NB4 (cell line): Measurements from ENCODE around the gene GABRB1.

Experiments
- MYC ChIP-seq: IDR thresholded peaks from 2 replicates; pipeline ENCODE4 v1.6.1; 2011; ENCODE audit warnings: low read depth, low read length
- POLR2A ChIP-seq: IDR thresholded peaks from 2 replicates; pipeline ENCODE4 v1.6.1; 2011; ENCODE audit warnings: mild to moderate bottlenecking; ENCODE audit not compliant: insufficient read length; ENCODE audit errors: extremely low read depth
- TF ChIP-seq, protein P1 (sequence below): IDR thresholded peaks from one replicate; pipeline ENCODE4 v1.5.1; 2012; ENCODE audit warnings: low read depth, low read length
- TF ChIP-seq, protein P2 (sequence below): IDR thresholded peaks from 2 replicates; pipeline ENCODE4 v1.6.1; 2011; ENCODE audit warnings: low read depth, low read length

DNA sequence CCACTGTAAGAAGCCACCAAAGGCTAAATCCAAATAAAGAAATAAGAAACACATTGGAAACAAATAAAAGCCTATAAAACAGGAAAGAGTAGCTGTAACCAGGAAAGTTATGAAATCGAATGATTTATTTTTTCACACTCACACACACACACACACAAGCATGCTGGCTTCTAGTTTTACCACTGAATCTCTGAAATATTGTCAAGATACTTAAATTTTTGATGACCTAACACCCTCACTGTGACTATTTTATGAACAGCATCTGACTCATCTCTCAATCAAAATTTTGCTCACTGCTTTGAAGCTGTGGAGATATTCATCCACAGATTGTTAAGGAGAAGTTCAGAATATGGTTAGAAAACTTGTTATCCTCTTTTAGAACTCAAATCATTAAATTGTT lies 13.9 kb upstream of the GABRB1 start:
- TF ChIP-seq, protein P1, sequence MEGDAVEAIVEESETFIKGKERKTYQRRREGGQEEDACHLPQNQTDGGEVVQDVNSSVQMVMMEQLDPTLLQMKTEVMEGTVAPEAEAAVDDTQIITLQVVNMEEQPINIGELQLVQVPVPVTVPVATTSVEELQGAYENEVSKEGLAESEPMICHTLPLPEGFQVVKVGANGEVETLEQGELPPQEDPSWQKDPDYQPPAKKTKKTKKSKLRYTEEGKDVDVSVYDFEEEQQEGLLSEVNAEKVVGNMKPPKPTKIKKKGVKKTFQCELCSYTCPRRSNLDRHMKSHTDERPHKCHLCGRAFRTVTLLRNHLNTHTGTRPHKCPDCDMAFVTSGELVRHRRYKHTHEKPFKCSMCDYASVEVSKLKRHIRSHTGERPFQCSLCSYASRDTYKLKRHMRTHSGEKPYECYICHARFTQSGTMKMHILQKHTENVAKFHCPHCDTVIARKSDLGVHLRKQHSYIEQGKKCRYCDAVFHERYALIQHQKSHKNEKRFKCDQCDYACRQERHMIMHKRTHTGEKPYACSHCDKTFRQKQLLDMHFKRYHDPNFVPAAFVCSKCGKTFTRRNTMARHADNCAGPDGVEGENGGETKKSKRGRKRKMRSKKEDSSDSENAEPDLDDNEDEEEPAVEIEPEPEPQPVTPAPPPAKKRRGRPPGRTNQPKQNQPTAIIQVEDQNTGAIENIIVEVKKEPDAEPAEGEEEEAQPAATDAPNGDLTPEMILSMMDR, result no peak
- TF ChIP-seq POLR2A, result no peak
- TF ChIP-seq, protein P2, sequence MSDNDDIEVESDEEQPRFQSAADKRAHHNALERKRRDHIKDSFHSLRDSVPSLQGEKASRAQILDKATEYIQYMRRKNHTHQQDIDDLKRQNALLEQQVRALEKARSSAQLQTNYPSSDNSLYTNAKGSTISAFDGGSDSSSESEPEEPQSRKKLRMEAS, result no peak
- no peak for TF ChIP-seq MYC
